ENCODE results near the gene SFTPB.
"Not testable (repeated sequence)": the region's sequence is repeated elsewhere in the genome, so short reads cannot be mapped to it uniquely, and the experiment has no call there.

The SFTPB gene

GRCh38 chr2:85619617-85620016 is 48.4 kb downstream of the SFTPB start:
- in situ Hi-C loops (cut with MboI; ENCODE audit: low sequenced_read_pairs, unreplicated experiment), result no loop called here
- DNase-seq (ENCODE audit: low spot score), result no peak
- TF ChIP-seq CTCF (IDR thresholded peaks at IDR 0.05; ENCODE audit: borderline replicate concordance, control extremely low read depth, extremely low read depth, insufficient read depth, missing control alignments), result no peak

GRCh38 chr2:85617723-85618122 is 50.3 kb downstream of the SFTPB start:
- DNase-seq (ENCODE audit: low spot score); in situ Hi-C loops (cut with MboI; ENCODE audit: low sequenced_read_pairs, unreplicated experiment): not testable (repeated sequence)

- in situ Hi-C loops (cut with MboI; ENCODE audit: low sequenced_read_pairs, unreplicated experiment), result no loop called here
These were observed 52.6 kb downstream of the SFTPB start for GRCh38 chr2:85615413-85615728.

GRCh38 chr2:85614757-85615156 is 53.2 kb downstream of the SFTPB start:
- in situ Hi-C loops (cut with MboI; ENCODE audit: low sequenced_read_pairs, unreplicated experiment); DNase-seq (ENCODE audit: low spot score): not testable (repeated sequence)

More at GRCh38 chr2:85615413-85615728, 52.6 kb downstream of the SFTPB start:
- no peak for DNase-seq (ENCODE audit: low spot score)
- no peak for TF ChIP-seq CTCF (IDR thresholded peaks at IDR 0.05; ENCODE audit: borderline replicate concordance, control extremely low read depth, extremely low read depth, insufficient read depth, missing control alignments)

GRCh38 chr2:85613717-85614515 is 54.1 kb downstream of the SFTPB start:
- no peak for TF ChIP-seq CTCF (IDR thresholded peaks at IDR 0.05; ENCODE audit: borderline replicate concordance, control extremely low read depth, extremely low read depth, insufficient read depth, missing control alignments)
- in situ Hi-C loops (cut with MboI; ENCODE audit: low sequenced_read_pairs, unreplicated experiment), result no loop called here
- DNase-seq (ENCODE audit: low spot score), result no peak

- TF ChIP-seq CTCF (IDR thresholded peaks at IDR 0.05; ENCODE audit: borderline replicate concordance, control extremely low read depth, extremely low read depth, insufficient read depth, missing control alignments), result no peak
- DNase-seq (ENCODE audit: low spot score), result peak; percentile 96
- in situ Hi-C loops (cut with MboI; ENCODE audit: low sequenced_read_pairs, unreplicated experiment), result no loop called here
These were observed 56.1 kb downstream of the SFTPB start, which contains the start of gene C2orf68 for GRCh38 chr2:85611705-85612587. TSS of gene C2orf68 (minus strand) at chr2:85612066. CDS start at chr2:85611984, 82 bp downstream.

- DNase-seq (ENCODE audit: low spot score), result no peak
- in situ Hi-C loops (cut with MboI; ENCODE audit: low sequenced_read_pairs, unreplicated experiment), result no loop called here
- TF ChIP-seq CTCF (IDR thresholded peaks at IDR 0.05; ENCODE audit: borderline replicate concordance, control extremely low read depth, extremely low read depth, insufficient read depth, missing control alignments), result no peak
These were observed 56.7 kb downstream of the SFTPB start for GRCh38 chr2:85611217-85611704.

Data from GM13976 (cell line).